Keratinocyte (primary cell): ENCODE measurements around the gene LSM4. TPM values are rescaled to one million over a fixed set of nuclear protein-coding genes. Genes with fewer than 3 reads are reported as not detected.
"Not testable (repeated sequence)": the region's sequence is repeated elsewhere in the genome, so short reads cannot be mapped to it uniquely, and the experiment has no call there.

Experiments used
- DNase-seq: peaks from one replicate; pipeline ENCODE4 v3.0.0-alpha.2; 2011; ENCODE audit warnings: low read depth, missing footprints, low spot score
- FAIRE-seq: peaks from 2 replicates; lab custom pipeline; 2011; peaks lifted over from hg19 to GRCh38; lab: Jason Lieb, UNC
- H2AFZ ChIP-seq: 2 replicates; pipeline ENCODE4 v1.6.0; 2012; ENCODE audit warnings: low read length, control low read depth, inconsistent platforms; ENCODE audit not compliant: control insufficient read depth
- H3K27ac ChIP-seq: 2 replicates; pipeline ENCODE4 v1.5.1; 2011; ENCODE audit warnings: low read length; ENCODE audit not compliant: control insufficient read depth, insufficient read depth
- H3K27me3 ChIP-seq: 3 replicates; pipeline ENCODE4 v1.6.0; 2011; ENCODE audit warnings: low read length; ENCODE audit not compliant: control insufficient read depth, insufficient read depth; ENCODE audit errors: extremely low read depth
- H3K36me3 ChIP-seq, 2 experiments: 2 replicates in 1 of 2; 3 replicates in 1 of 2; pipeline ENCODE4 v1.5.1; 2011; ENCODE audit warnings: low read length in 2 of 2, mild to moderate bottlenecking in 1 of 2; ENCODE audit not compliant: control insufficient read depth in 2 of 2, insufficient read depth in 2 of 2; ENCODE audit errors: extremely low read depth in 1 of 2
- H3K4me1 ChIP-seq: 3 replicates; pipeline ENCODE4 v1.5.1; 2011; ENCODE audit warnings: low read length; ENCODE audit not compliant: control insufficient read depth, insufficient read depth; ENCODE audit errors: extremely low read depth
- H3K4me2 ChIP-seq: 3 replicates; pipeline ENCODE4 v1.6.0; 2011; ENCODE audit warnings: low read depth, low read length; ENCODE audit not compliant: control insufficient read depth, insufficient read depth; ENCODE audit errors: extremely low read depth
- H3K4me3 ChIP-seq, 3 experiments: fragments of 200-600 bp in 1 of 3; sonication (generic) in 1 of 3; 2 replicates in 2 of 3; 3 replicates in 1 of 3; pipeline ENCODE4 v1.5.1; 2011 to 2016; ENCODE audit warnings: low read length in 3 of 3, mild to moderate bottlenecking in 3 of 3, control low read depth in 2 of 3, inconsistent platforms in 1 of 3, low read depth in 1 of 3, mixed read lengths in 1 of 3, mixed run types in 1 of 3, moderate library complexity in 1 of 3; ENCODE audit not compliant: control insufficient read depth in 2 of 3, insufficient read depth in 2 of 3; ENCODE audit errors: extremely low read depth in 1 of 3
- H3K79me2 ChIP-seq: 2 replicates; pipeline ENCODE4 v1.6.0; 2012; ENCODE audit warnings: low read length; ENCODE audit not compliant: control insufficient read depth, insufficient read depth
- H3K9ac ChIP-seq: 3 replicates; pipeline ENCODE4 v1.6.0; 2011; ENCODE audit warnings: low read length; ENCODE audit not compliant: control insufficient read depth, insufficient read depth; ENCODE audit errors: extremely low read depth
- H3K9me1 ChIP-seq: 3 replicates; pipeline ENCODE4 v1.6.0; 2011; ENCODE audit warnings: low read length; ENCODE audit not compliant: control insufficient read depth, insufficient read depth; ENCODE audit errors: extremely low read depth
- H3K9me3 ChIP-seq: 2 replicates; pipeline ENCODE4 v1.5.1; 2012; ENCODE audit warnings: low read depth, low read length; ENCODE audit not compliant: control insufficient read depth
- H4K20me1 ChIP-seq: 3 replicates; pipeline ENCODE4 v1.6.0; 2011; ENCODE audit warnings: low read length; ENCODE audit not compliant: control insufficient read depth, insufficient read depth; ENCODE audit errors: extremely low read depth
- EZH2 ChIP-seq: IDR thresholded peaks from one replicate; pipeline ENCODE4 v1.6.1; 2012; ENCODE audit warnings: inconsistent platforms, mild to moderate bottlenecking, low read length, moderate library complexity
- dilution Hi-C: fragments of 300-500 bp; cut with MboI; formaldehyde crosslinking; loops from one replicate; pipeline ENCODE4 v1.7.0; 2020; ENCODE audit warnings: low sequenced_read_pairs; ENCODE audit not compliant: extremely low pct_ligation_motif_present
- polyA plus RNA-seq, 5 experiments: library from polyadenylated mRNA; depleted of rRNA in 3 of 5; stranded (reverse) in 3 of 5; stranded (forward) in 1 of 5; unstranded in 1 of 5; fragments of >200 nt; gene quantifications; 1 replicate in 1 of 5; 2 replicates in 3 of 5; 3 replicates in 1 of 5; pipeline versions ENCODE4 v1.2.1 to v1.2.3, GENCODE V29; 2011 to 2012; ENCODE audit warnings: missing spikeins in 2 of 5, low read depth in 1 of 5, low replicate concordance in 1 of 5
- TF ChIP-seq, protein P1 (sequence below), 3 experiments: IDR thresholded peaks in 1 of 3; conservative IDR thresholded peaks in 1 of 3; optimal IDR thresholded peaks in 1 of 3; 2 replicates in 2 of 3; 3 replicates in 1 of 3; pipeline versions ENCODE3 to v1.5.1; 2011; ENCODE audit warnings: low read length in 3 of 3, mild to moderate bottlenecking in 3 of 3, moderate library complexity in 2 of 3, control low read depth in 1 of 3, inconsistent platforms in 1 of 3; ENCODE audit not compliant: insufficient read depth in 2 of 3; ENCODE audit errors: extremely low read depth in 1 of 3

LSM4 gene
- polyA plus RNA-seq, 1 donor (not counting 4 experiments of a cell fraction or from before 2014, with no cell fraction given): 162 TPM

DNA sequence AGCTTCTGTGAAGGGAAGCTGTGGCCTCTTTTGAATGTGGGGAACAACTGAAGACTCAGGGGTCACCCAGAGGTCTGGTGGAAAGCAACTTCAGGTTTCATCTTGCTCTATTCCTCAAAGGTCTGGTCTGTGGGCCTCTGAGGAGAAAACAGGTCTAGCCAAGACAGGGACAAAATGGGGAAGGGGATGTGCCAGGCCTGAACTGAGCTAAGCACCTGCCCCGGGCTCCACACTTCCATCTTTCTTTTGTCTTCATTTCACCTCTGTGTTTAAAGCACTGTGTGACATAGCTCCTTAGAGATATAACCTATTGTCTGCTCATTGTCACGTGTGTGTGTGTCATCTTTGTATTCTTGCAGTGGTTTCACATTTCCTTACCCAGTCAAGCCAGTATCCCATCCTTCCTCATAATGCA lies 43.2 kb upstream of the LSM4 start:
- Histone ChIP-seq H3K9ac (no peak overlapping the region), H3K27me3 (no peaks in the 10 kb centered on the region), H3K9me3 (no peaks in the 10 kb centered on the region), H3K9me1 (no peaks in the 10 kb centered on the region), H3K4me3 (no peak overlapping the region), H2AFZ (no peak overlapping the region), H3K27ac (peak overlapping the region; percentile 80), H3K79me2 (no peaks in the 10 kb centered on the region), H3K36me3 (no peaks in the 10 kb centered on the region), H4K20me1 (no peaks in the 10 kb centered on the region), H3K4me2 (no peak overlapping the region), H3K4me1 (peaks cover 18% of the 10 kb centered on the region)
- dilution Hi-C loops: no loop called here
- FAIRE-seq (no peak), DNase-seq (no peak)
- TF ChIP-seq EZH2: no peak
- TF ChIP-seq, protein P1, sequence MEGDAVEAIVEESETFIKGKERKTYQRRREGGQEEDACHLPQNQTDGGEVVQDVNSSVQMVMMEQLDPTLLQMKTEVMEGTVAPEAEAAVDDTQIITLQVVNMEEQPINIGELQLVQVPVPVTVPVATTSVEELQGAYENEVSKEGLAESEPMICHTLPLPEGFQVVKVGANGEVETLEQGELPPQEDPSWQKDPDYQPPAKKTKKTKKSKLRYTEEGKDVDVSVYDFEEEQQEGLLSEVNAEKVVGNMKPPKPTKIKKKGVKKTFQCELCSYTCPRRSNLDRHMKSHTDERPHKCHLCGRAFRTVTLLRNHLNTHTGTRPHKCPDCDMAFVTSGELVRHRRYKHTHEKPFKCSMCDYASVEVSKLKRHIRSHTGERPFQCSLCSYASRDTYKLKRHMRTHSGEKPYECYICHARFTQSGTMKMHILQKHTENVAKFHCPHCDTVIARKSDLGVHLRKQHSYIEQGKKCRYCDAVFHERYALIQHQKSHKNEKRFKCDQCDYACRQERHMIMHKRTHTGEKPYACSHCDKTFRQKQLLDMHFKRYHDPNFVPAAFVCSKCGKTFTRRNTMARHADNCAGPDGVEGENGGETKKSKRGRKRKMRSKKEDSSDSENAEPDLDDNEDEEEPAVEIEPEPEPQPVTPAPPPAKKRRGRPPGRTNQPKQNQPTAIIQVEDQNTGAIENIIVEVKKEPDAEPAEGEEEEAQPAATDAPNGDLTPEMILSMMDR (optimal IDR thresholded peaks at IDR 0.05 in 1 of 3, IDR thresholded peaks at IDR 0.05 in 1 of 3, conservative IDR thresholded peaks at IDR 0.05 in 1 of 3; ENCODE audit: extremely low read depth in 1 of 3, insufficient read depth in 2 of 3, low read length in 3 of 3): no peak

DNA sequence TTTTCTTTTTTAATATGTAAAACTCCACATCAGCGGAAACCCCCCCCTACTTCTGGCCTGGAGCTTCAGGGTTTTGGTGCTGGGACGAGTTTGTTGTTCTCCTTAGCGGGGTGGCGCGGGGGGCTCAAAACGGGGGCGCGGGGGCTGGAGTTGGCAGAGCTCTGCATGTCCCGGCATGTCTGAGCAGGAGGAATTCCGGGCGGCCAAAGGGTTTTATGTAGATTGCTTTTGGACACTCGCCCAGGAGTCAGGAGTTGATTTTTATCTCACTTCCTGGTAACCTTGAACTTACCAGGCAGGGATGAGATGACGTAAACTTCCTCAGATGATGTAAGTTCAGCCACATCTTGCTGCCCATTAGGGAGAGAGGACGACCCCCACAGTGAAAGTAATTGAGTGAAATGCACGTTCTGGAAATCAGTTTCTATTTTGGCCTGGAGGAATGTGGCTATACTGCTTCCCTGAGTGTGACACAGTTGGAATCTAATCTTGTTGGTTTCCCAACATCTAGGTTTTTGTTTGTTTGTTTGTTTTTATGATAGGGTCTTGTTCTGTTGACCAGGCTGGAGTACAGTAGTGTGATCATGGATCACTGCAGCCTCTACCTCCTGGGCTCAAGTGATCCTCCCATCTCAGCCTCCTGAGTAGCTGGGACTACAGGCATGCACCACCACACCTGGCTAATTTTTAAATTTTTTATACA lies 42.1 kb upstream of the LSM4 start:
- peak; percentile 82 for FAIRE-seq

DNA sequence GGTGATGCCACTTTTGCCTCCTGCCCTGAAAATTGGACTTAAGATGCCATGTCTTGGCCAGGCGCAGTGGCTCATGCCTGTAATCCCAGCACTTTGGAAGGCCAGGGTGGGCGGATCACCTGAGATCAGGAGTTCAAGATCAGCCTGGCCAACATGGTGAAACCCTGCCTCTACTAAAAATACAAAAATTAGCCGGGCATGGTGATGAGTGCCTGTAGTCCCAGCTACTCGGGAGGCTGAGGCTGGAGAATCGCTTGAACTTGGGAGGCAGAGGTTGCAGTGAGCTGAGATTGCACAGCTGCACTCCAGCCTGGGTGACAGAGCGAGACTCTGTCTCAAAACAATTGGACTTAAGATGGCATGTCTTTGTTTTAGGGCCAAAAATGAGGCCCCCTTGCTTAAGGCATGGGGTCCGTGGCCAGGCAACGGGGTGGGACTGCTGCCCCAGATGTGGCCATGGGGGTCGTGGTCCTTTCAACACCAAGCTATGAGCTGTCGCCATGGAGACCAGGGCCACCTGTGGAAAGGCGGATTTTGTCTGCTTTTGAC lies 41.5 kb upstream of the LSM4 start:
- FAIRE-seq, DNase-seq, H3K27me3 ChIP-seq, dilution Hi-C loops, H3K79me2 ChIP-seq, H3K36me3 ChIP-seq, H3K9me1 ChIP-seq, H3K4me3 ChIP-seq, H3K9me3 ChIP-seq, H4K20me1 ChIP-seq: not testable (repeated sequence)
- Histone ChIP-seq H3K27ac (peak overlapping the region; percentile 60), H3K4me2 (peak overlapping the region; percentile 37), H3K9ac (peak overlapping the region; percentile 28), H3K4me1 (peaks cover 18% of the 10 kb centered on the region), H2AFZ (peak overlapping the region; percentile 49)

More for the DNA sequence above, 42.1 kb upstream of the LSM4 start:
- no peaks in the 10 kb centered on the region for H3K79me2 ChIP-seq
- no peak overlapping the region for H3K4me3 ChIP-seq
- H3K9ac ChIP-seq: peak overlapping the region; percentile 28
- H3K4me1 ChIP-seq: peaks cover 18% of the 10 kb centered on the region
- no peaks in the 10 kb centered on the region for H3K9me3 ChIP-seq
- dilution Hi-C loops: no loop called here
- H4K20me1 ChIP-seq: no peaks in the 10 kb centered on the region
- TF ChIP-seq EZH2: no peak
- TF ChIP-seq, protein P1 (optimal IDR thresholded peaks at IDR 0.05 in 1 of 3, IDR thresholded peaks at IDR 0.05 in 1 of 3, conservative IDR thresholded peaks at IDR 0.05 in 1 of 3; ENCODE audit: extremely low read depth in 1 of 3, insufficient read depth in 2 of 3, low read length in 3 of 3): no peak
- H2AFZ ChIP-seq: peak overlapping the region; percentile 49
- peak overlapping the region; percentile 80 for H3K27ac ChIP-seq
- no peaks in the 10 kb centered on the region for H3K27me3 ChIP-seq
- DNase-seq: peak; percentile 53
- no peaks in the 10 kb centered on the region for H3K36me3 ChIP-seq
- peak overlapping the region; percentile 46 for H3K4me2 ChIP-seq
- H3K9me1 ChIP-seq: no peaks in the 10 kb centered on the region
